ENCODE measurements around the gene DCUN1D2.

GRCh38 chr13:113415032-113415431 is 75.5 kb downstream of the DCUN1D2 start:
- no peak for TF ChIP-seq CTCF (conservative IDR thresholded peaks at IDR 0.05)
- TF ChIP-seq ZFX (IDR thresholded peaks at IDR 0.05) = no peak
